Neuronal stem cell (in vitro differentiated cells): ENCODE data around the gene CANT1.

Source experiments
- DNase-seq: peaks from one replicate; pipeline ENCODE4 v3.0.0-alpha.2; 2013; ENCODE audit warnings: low spot score
- H2AFZ ChIP-seq: one replicate; pipeline ENCODE4 v1.6.1; 2013; ENCODE audit warnings: mild to moderate bottlenecking, low read length, inconsistent platforms
- H2AK5ac ChIP-seq: 2 replicates; pipeline ENCODE4 v1.6.1; 2013; ENCODE audit warnings: low read depth, mild to moderate bottlenecking, inconsistent platforms, low read length, moderate library complexity, mixed read lengths
- H2BK120ac ChIP-seq: 2 replicates; pipeline ENCODE4 v1.6.1; 2013; ENCODE audit warnings: low read depth, mild to moderate bottlenecking, inconsistent platforms, low read length, moderate library complexity, mixed read lengths
- H2BK12ac ChIP-seq: one replicate; pipeline ENCODE4 v1.6.1; 2013; ENCODE audit warnings: low read length, inconsistent platforms
- H2BK15ac ChIP-seq: 2 replicates; pipeline ENCODE4 v1.6.1; 2013; ENCODE audit warnings: mild to moderate bottlenecking, low read length, inconsistent platforms, mixed read lengths
- H2BK5ac ChIP-seq: one replicate; pipeline ENCODE4 v1.6.1; 2013; ENCODE audit warnings: inconsistent platforms, mild to moderate bottlenecking, low read length, moderate library complexity
- H3K14ac ChIP-seq: one replicate; pipeline ENCODE4 v1.6.1; 2013; ENCODE audit warnings: low read length, inconsistent platforms
- H3K18ac ChIP-seq: 2 replicates; pipeline ENCODE4 v1.6.1; 2013; ENCODE audit warnings: low read length, inconsistent platforms
- H3K23ac ChIP-seq: 2 replicates; pipeline ENCODE4 v1.6.1; 2013; ENCODE audit warnings: low read depth, mild to moderate bottlenecking, mixed read lengths, low read length, inconsistent platforms; ENCODE audit not compliant: poor library complexity
- H3K27ac ChIP-seq: replicated peaks from 3 replicates; pipeline ENCODE4 v1.5.1; 2013; ENCODE audit warnings: low read length, inconsistent platforms
- H3K27me3 ChIP-seq, 3 experiments: 2 replicates each; pipeline ENCODE4 v1.6.1; 2013; ENCODE audit warnings: low read length in 3 of 3, mild to moderate bottlenecking in 2 of 3, inconsistent platforms in 1 of 3, low read depth in 1 of 3, mixed read lengths in 1 of 3, moderate library complexity in 1 of 3; ENCODE audit not compliant: control insufficient read depth in 3 of 3, insufficient read depth in 3 of 3
- H3K36me3 ChIP-seq, 2 donors: replicated peaks in 1 of 2; 2 replicates each; pipeline ENCODE4 v1.6.1; 2013; ENCODE audit warnings: low read length in 2 of 2; ENCODE audit not compliant: control insufficient read depth in 2 of 2, insufficient read depth in 2 of 2
- H3K4ac ChIP-seq: 2 replicates; pipeline ENCODE4 v1.6.1; 2013; ENCODE audit warnings: inconsistent platforms, mild to moderate bottlenecking, low read length, moderate library complexity
- H3K4me1 ChIP-seq, 2 donors: 1 replicate in 1 of 2; 2 replicates in 1 of 2; pipeline ENCODE4 v1.6.1; 2013; ENCODE audit warnings: low read length in 2 of 2, low read depth in 1 of 2; ENCODE audit not compliant: control insufficient read depth in 2 of 2, insufficient read depth in 1 of 2
- H3K4me2 ChIP-seq: one replicate; pipeline ENCODE4 v1.6.1; 2013; ENCODE audit warnings: mild to moderate bottlenecking, low read length, inconsistent platforms; ENCODE audit not compliant: insufficient read depth, poor library complexity, severe bottlenecking
- H3K4me3 ChIP-seq, 2 donors: 2 replicates each; pipeline ENCODE4 v1.5.1; 2013; ENCODE audit warnings: low read length in 2 of 2, mild to moderate bottlenecking in 2 of 2, inconsistent platforms in 1 of 2, moderate library complexity in 1 of 2
- H3K79me1 ChIP-seq: one replicate; pipeline ENCODE4 v1.6.1; 2013; ENCODE audit warnings: low read depth, mild to moderate bottlenecking, inconsistent platforms, low read length, moderate library complexity
- H3K9ac ChIP-seq: one replicate; pipeline ENCODE4 v1.6.1; 2013; ENCODE audit warnings: mild to moderate bottlenecking, low read depth, low read length, inconsistent platforms; ENCODE audit not compliant: poor library complexity
- H3K9me3 ChIP-seq, 2 donors: replicated peaks in 1 of 2; 2 replicates each; pipeline versions ENCODE3 to v1.6.1; 2013; ENCODE audit warnings: low read length in 2 of 2, mild to moderate bottlenecking in 2 of 2, inconsistent platforms in 1 of 2, low read depth in 1 of 2, mixed read lengths in 1 of 2, moderate library complexity in 1 of 2; ENCODE audit not compliant: control insufficient read depth in 2 of 2, insufficient read depth in 1 of 2
- H4K8ac ChIP-seq: one replicate; pipeline ENCODE4 v1.6.1; 2013; ENCODE audit warnings: low read depth, mild to moderate bottlenecking, inconsistent platforms, low read length, moderate library complexity
- H4K91ac ChIP-seq: one replicate; pipeline ENCODE4 v1.6.1; 2013; ENCODE audit warnings: low read length, low read depth, mild to moderate bottlenecking, inconsistent platforms; ENCODE audit not compliant: poor library complexity
- WGBS, 2 donors: extraction: QIAGEN DNeasy Blood & Tissue Kit; methylation state at CpG; one replicate each; pipeline ENCODE4 v1.1.7; 2013; ENCODE audit warnings: missing lambda C conversion rate in 2 of 2, mixed read lengths in 1 of 2; ENCODE audit not compliant: insufficient read length in 2 of 2, insufficient replicate concordance in 1 of 2; ENCODE audit errors: extremely low coverage in 2 of 2; 5-methylcytosine and 5-hydroxymethylcytosine counted together

CANT1 gene

DNA sequence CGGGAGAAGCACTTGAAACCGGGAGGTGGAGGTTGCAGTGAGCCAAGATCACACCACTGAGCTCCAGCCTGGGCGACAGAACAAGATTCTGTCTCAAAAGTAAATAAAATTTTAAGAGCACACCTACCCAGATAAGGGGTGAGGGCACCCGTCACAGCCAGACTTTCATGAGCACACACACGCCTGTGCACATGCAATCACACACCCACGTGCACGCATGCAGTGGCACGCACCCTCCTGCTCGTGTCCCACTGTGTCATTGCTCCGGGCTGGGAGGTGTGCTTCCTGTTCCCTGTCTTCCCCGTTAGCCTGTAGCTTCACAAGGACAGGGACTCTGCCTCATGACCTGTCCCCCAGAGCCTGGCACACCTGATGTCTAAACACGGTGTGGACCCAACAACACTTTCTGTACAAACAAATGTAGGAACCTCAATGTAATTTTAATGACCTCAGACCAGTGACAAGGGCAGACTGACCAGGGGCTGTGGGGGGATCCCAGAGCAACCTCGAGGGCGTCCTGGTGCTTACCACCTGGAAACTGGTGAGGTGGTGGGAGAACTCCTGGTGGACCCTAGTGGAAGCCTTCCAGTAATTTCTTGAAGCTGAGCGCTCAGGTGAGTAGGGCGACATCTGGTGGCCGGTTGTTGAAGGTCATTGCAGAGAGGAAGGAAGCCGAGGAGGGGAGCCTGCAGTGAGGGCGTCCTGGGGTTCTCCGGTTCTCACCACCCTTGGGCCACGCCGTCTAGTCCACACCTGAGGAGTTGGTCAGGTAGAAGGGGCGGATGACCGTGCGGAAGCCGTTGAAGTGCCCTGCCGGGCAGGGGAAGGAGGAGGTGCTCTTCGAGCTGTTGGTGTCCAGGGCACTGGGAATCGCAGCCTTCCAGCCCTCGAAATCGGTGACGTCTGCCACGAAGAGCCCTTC lies 38.5 kb downstream of the CANT1 start:
- Histone ChIP-seq H3K36me3 (peaks cover 4 to 13% of the 10 kb centered on the region in 2 donors), H3K4me1 (peaks cover 6 to 13% of the 10 kb centered on the region in 2 donors), H4K8ac (peak overlapping the region; percentile 33), H3K4me2 (no peak overlapping the region), H3K27ac (no peak overlapping the region), H2BK5ac (no peak overlapping the region), H3K27me3 (no peaks in the 10 kb centered on the region), H4K91ac (no peak overlapping the region), H3K23ac (peak overlapping the region; percentile 14), H3K18ac (peak overlapping the region; percentile 76), H3K9ac (peak overlapping the region; percentile 57), H2BK12ac (peak overlapping the region; percentile 95), H3K9me3 (peaks cover 0 to 2% of the 10 kb centered on the region in 2 donors), H2BK15ac (no peak overlapping the region), H3K14ac (peak overlapping the region; percentile 48), H2AK5ac (peak overlapping the region; percentile 89), H3K4ac (no peak overlapping the region), H3K4me3 (no peak overlapping the region), H2BK120ac (no peak overlapping the region), H3K79me1 (no peaks in the 10 kb centered on the region), H2AFZ (peak overlapping the region; percentile 35)
- WGBS, 2 donors, result no CpG with 5 or more reads among the region's 33 CpGs
- peak; percentile 77 for DNase-seq

DNA sequence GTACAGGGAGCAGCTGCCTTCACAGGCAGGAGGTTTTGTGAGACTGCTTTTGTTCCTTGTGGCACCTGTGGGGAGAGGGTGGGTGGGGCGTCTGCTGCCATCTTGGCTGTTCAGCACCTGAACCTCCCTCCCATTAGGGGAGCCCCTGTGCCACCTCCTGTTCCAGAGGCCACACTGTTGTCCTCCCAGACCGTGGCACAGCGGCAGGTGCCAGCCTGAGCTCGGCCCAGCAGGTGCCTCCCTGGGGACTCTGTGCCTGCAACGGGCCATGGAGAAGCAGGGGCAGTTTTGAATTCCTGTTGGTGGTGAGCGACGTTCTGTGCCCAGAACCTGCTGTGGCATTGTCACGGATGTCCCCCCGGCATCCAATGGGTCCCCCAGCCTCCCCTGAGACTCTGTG lies 39.7 kb downstream of the CANT1 start:
- Histone ChIP-seq H3K4me2 (no peak overlapping the region), H3K14ac (no peak overlapping the region), H2BK120ac (no peak overlapping the region), H2BK15ac (no peak overlapping the region), H3K27me3 (no peaks in the 10 kb centered on the region), H4K91ac (no peak overlapping the region), H3K79me1 (no peaks in the 10 kb centered on the region), H3K27ac (no peak overlapping the region), H3K9ac (no peak overlapping the region), H2BK12ac (no peak overlapping the region), H2BK5ac (no peak overlapping the region), H4K8ac (no peak overlapping the region), H2AFZ (no peak overlapping the region), H2AK5ac (no peak overlapping the region), H3K4me1 (peaks cover 6 to 13% of the 10 kb centered on the region in 2 donors), H3K4me3 (no peak overlapping the region), H3K36me3 (peaks cover 2 to 13% of the 10 kb centered on the region in 2 donors), H3K9me3 (peaks cover 0 to 2% of the 10 kb centered on the region in 2 donors), H3K4ac (no peak overlapping the region), H3K23ac (no peak overlapping the region), H3K18ac (no peak overlapping the region)
- no CpG with 5 or more reads among the region's 9 CpGs for WGBS, 2 donors
- no peak for DNase-seq

DNA sequence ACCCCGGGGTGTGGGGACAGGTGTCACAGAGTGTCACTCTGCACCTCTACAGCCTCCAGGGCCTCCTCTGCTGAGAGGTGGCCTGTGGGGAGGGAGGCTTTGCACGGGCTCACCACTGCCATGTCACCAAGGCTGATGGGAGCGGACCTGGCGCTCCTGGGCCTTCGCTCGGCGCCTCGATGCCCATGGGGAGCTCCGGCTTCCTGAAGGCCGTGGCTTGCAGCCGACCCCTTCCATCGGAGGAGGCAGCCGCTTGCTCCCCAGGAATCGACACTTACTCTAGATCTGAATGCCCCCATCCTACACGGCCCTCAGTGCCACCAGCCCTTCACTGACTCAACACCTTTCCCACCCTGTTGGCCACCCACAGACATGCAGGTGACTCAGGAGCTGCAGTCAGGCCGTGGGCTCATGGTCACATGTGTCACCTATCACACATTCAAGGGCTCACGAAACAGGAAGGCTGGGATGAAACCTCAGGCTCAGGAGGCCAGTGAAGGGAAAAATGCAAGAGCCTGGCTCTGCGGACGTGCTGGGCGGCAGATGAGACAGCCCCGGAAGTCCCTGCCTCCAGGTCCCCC lies 41.7 kb downstream of the CANT1 start:
- H4K91ac ChIP-seq, result peak overlapping the region; percentile 59
- peaks cover 0 to 6% of the 10 kb centered on the region in 2 donors for H3K4me1 ChIP-seq
- H3K9me3 ChIP-seq, result peaks cover 0 to 2% of the 10 kb centered on the region in 2 donors
- peak overlapping the region; percentile 60 for H2BK5ac ChIP-seq
- no peak overlapping the region for H3K4me2 ChIP-seq
- peak overlapping the region; percentile 43 for H2AK5ac ChIP-seq
- no peak overlapping the region for H4K8ac ChIP-seq
- H3K79me1 ChIP-seq, result no peaks in the 10 kb centered on the region
- no peak overlapping the region for H3K4me3 ChIP-seq
- H3K14ac ChIP-seq, result no peak overlapping the region
- H3K18ac ChIP-seq, result no peak overlapping the region
- no peak for DNase-seq
- H2AFZ ChIP-seq, result no peak overlapping the region
- no peak overlapping the region for H2BK120ac ChIP-seq
- H3K27me3 ChIP-seq, result no peaks in the 10 kb centered on the region
- no peak overlapping the region for H3K4ac ChIP-seq
- no CpG with 5 or more reads among the region's 21 CpGs for WGBS, 2 donors
- no peak overlapping the region for H2BK12ac ChIP-seq
- H3K9ac ChIP-seq, result no peak overlapping the region
- H3K27ac ChIP-seq, result no peak overlapping the region
- peak overlapping the region; percentile 18 for H3K23ac ChIP-seq
- peaks cover 2 to 13% of the 10 kb centered on the region in 2 donors for H3K36me3 ChIP-seq
- no peak overlapping the region for H2BK15ac ChIP-seq
